NCI-H69 (cell line): ENCODE data around the gene RAI1.

Experiments
- DNase-seq: peaks from one replicate; lab custom pipeline; 2025; lab: John Stamatoyannopoulos, UW

RAI1 gene

GRCh38 chr17:17815062-17815406 lies 133.8 kb downstream of the RAI1 start:
- DNase-seq = no peak

GRCh38 chr17:17815436-17816200 lies 134.4 kb downstream of the RAI1 start:
- peak; percentile 43 for DNase-seq

GRCh38 chr17:17816240-17816814 lies 135.1 kb downstream of the RAI1 start:
- DNase-seq = no peak

- no peak for DNase-seq
Observed at GRCh38 chr17:17816831-17817551, 135.7 kb downstream of the RAI1 start.

DNA sequence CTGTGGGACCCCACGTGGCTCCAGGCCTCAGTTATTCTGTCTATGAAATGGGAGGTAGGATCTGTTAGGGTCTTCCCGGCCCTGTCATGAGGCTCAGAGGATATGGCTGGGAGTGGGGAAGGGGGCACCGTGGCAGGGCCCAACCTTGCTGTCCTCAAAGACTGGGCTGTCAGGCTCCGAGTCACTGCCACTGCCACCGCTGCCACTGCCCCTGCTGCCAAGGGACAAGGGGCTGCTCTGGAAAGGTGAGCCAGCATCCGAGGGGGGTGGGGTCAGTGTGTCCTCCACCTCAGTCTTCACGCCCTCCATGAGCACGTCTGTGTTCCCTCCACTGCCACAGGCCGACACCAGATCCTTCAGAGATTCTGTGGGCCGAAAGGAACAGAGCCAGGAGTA lies 136.3 kb downstream of the RAI1 start:
- no peak for DNase-seq

DNA sequence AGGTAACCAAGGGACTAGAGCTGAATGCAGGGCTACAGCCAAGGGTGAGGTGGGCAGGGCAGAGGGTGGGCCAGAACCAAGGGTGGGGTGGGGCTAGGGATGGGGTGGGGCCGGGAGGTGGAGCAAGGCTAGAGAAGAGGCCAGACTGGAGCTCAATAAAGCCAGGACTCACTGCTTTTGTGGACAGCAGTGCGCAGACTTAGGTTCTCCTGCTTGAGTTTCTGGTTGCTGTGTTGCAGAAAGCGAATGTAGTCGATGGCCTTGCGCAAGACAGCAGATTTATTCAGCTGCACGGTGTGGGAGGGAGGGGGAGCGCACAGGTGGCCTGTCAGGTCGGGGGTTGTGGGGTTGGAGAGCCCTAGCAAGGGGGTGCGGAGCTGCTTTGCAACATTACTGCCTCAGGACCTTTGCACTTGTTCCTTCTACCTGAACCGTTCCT lies 136.8 kb downstream of the RAI1 start:
- no peak for DNase-seq

- DNase-seq = no peak
Observed at GRCh38 chr17:17819111-17819510, 137.9 kb downstream of the RAI1 start.

DNA sequence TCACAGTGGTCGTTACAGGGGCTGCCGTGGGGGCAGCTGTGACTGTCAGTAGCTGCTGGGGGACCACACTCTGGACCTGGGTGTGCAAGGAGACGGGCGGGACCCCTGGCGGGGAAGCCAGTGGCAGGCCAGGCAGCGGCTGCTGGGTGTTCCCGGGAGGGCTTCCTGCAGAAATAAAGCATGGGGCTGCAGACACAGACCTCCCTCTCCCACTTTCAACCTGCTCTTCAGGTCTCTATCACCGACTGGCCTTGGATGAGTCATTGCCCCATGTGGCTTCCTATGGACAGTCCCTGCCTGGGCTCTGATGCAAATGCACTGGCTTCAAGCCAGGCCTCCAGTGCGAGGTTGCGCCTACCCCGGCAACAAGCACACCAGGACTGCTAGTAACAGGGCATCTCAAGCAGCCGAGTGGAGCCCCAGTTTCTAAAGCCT lies 138.3 kb downstream of the RAI1 start:
- DNase-seq = peak; percentile 64

- no peak for DNase-seq
Observed at GRCh38 chr17:17820046-17820445, 138.8 kb downstream of the RAI1 start.

DNA sequence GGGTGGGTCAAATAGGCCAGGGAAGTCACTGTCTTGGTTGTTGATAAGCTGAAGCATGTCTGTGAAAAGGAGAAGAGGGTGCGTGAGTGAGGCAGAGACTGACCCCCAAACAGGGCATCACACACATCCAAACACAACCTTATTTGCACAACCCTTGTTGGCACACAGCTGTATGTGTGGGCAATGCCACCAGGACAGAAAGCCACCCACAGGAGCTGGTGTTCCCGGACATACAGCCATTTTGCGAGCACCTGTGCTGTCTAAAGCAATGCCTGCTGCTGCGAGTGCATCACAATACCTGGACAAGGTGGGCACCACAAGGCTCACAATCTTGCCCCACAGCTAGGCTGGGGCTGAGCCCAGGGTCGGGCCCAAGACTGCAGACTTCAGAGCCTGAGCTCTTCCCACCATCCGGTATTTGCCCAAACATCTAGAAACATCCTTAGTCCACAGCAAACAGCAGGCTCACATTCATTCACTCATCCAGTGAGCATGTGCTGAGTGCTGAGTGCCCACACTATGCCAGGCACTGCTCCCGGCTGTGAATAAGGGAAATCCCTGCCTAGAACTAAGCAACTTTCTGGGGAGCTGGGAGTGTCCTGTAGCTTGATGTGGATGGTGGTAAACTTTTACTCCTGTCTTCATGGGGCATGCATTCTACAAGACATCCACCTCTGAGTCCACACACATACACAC lies 139.4 kb downstream of the RAI1 start:
- no peak for DNase-seq

DNA sequence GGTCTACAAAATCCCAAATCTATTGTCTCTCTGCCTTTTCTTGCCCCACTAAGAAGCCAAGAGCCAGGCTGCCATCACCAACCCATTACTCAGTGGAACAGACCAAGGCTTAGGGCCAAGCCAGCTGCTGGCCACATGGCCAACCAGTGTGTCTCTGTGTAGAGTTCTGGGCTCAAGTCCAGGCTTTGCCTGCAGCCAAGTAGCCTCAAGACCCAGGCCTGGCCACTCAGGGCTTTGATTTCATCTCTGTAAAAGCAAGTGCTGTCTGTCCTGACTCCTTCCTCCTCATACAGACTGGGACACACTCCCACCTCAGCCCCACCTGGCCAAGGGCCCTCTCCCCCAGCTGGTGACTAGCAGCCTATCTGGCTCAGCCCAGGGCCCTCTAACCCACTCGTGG lies 140.9 kb downstream of the RAI1 start:
- DNase-seq = no peak

GRCh38 chr17:17822616-17823015 lies 141.4 kb downstream of the RAI1 start:
- no peak for DNase-seq

DNA sequence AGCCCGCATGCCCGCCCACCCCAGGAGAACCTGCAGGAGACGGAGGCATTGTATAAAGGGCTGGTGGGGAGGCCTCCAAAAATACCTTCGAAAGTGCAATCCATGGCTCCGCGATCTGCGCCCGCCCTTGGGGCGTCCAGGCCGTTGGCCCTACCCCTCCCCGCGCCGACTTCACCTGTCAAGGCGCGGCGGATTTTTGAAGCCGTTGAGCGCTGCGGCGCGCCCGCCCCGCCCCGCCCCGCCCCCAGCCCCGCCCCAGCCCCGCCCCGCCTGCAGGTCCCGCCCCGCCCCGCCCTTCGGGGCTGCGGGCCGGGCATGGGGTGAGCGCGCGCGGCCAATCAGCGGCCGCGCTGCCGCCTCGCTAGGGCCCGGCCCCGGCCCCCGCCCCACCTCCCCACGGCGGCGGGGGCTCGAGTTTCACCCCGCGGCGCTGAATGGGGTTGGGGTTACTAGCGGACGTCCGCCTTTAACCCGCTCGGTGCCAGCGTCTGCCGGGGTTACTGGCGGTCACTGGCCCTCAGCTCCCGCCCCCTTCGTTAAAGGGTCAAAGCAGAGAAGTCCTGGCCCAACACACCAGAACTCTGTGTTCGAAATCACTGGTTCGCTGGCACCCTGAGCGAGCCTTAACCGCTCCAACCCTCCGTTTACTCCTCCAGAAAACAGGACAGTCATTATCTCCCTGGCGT lies 142.3 kb downstream of the RAI1 start:
- DNase-seq = peak; percentile 92

- peak; percentile 86 for DNase-seq
Observed at GRCh38 chr17:17824119-17824782, 143.0 kb downstream of the RAI1 start.

DNA sequence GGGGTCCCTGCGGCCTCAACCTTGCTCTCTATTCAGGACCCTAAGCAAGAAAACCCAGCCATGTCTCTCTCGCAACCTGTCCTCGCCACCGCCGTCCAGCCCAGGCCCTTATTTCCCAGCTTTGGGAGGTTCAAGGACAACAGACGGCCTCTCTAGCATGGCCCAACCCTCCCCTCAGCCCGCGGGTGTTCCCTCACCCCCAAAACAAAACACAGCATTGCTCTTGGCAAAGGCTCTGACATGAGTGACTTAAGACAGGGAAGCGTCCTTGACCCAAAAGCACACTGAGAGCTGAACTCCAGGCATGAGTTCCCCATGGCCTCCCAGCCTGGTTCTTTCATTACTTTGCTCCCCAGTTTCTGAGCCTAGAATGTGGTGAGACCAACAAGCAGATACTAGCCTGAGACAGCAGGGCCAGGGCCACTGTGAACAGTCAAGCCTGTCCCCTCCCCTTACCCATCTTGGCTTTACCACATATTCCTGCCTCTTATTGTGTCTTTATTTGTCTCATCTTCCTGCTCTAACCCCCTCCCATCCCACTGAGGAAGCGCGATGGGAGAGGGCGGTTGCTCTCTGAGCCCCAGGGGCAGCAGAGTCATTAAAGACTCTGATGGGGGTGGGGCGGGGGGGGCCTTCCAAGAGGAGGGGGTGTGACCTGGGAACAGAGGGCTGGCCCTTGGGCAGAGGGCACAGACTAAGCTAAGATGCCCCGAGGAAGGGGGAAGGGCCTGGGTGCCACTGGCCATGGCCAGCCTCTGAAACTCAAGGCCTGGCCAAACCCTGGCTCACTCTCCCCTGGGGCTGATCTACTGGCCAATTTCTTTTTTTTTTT lies 143.7 kb downstream of the RAI1 start:
- DNase-seq = peak; percentile 16

- no peak for DNase-seq
Observed at GRCh38 chr17:17826342-17826713, 145.1 kb downstream of the RAI1 start.

GRCh38 chr17:17826942-17827785 lies 145.9 kb downstream of the RAI1 start:
- no peak for DNase-seq

DNA sequence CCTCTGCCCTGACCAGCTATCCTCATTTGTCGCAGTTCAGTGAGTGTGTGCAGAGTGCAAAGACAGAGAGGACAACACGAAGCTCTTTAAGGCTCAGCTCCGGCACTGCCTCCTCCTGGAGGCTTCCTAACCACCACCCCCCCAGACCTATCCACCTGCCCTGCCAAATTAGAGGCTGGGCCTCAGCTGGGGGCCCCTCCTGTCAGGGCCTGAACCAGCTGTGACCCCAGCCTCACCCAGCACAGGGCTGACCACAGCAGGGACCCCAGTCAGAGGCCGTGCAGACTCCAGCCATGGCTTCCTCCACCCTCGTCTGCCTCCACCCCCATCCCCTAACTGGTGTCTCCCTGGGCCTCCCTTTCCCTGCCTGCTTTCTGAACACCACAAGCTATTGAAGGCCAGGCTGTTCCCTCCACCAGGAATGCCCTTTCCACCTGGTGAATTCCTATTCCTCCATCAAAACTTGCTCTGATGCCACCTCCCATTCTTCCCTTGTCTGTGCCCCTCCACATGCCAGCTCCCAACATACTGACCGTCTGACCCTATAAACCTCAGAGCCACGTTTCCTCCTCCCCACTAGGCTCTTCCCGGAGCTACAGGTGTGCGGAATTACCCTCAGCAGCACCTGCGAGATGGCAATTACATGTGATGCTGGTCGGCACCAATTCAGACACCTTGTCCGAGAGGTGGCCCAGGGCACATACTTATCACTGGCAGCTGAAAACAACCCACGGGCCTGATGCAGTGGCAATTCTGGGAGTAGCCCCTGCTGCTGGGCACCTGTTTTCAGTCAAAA lies 146.8 kb downstream of the RAI1 start:
- DNase-seq = no peak

- no peak for DNase-seq
Observed at GRCh38 chr17:17830269-17830567, 149.0 kb downstream of the RAI1 start.
